ENCODE measurements around the gene PYURF.
"Not testable (repeated sequence)": the region's sequence is repeated elsewhere in the genome, so short reads cannot be mapped to it uniquely, and the experiment has no call there.

The PYURF gene, protein sequence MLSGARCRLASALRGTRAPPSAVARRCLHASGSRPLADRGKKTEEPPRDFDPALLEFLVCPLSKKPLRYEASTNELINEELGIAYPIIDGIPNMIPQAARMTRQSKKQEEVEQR

GRCh38 chr4:88523325-88524129 is at the start of gene PYURF:
Gene PYURF, minus strand, starts transcription at chr4:88523776. Its CDS starts 76 bp downstream, at chr4:88523700.
- peak; percentile 92 for DNase-seq (ENCODE audit: low read depth)
- H3K4me3 ChIP-seq (ENCODE audit: control insufficient read depth, low read depth, low read length), result peak within 1 kb of the TSS; percentile 91
- TF ChIP-seq, protein P1, sequence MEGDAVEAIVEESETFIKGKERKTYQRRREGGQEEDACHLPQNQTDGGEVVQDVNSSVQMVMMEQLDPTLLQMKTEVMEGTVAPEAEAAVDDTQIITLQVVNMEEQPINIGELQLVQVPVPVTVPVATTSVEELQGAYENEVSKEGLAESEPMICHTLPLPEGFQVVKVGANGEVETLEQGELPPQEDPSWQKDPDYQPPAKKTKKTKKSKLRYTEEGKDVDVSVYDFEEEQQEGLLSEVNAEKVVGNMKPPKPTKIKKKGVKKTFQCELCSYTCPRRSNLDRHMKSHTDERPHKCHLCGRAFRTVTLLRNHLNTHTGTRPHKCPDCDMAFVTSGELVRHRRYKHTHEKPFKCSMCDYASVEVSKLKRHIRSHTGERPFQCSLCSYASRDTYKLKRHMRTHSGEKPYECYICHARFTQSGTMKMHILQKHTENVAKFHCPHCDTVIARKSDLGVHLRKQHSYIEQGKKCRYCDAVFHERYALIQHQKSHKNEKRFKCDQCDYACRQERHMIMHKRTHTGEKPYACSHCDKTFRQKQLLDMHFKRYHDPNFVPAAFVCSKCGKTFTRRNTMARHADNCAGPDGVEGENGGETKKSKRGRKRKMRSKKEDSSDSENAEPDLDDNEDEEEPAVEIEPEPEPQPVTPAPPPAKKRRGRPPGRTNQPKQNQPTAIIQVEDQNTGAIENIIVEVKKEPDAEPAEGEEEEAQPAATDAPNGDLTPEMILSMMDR (conservative IDR thresholded peaks at IDR 0.05; ENCODE audit: control insufficient read depth, insufficient read depth, low read depth, low read length), result no peak

DNA sequence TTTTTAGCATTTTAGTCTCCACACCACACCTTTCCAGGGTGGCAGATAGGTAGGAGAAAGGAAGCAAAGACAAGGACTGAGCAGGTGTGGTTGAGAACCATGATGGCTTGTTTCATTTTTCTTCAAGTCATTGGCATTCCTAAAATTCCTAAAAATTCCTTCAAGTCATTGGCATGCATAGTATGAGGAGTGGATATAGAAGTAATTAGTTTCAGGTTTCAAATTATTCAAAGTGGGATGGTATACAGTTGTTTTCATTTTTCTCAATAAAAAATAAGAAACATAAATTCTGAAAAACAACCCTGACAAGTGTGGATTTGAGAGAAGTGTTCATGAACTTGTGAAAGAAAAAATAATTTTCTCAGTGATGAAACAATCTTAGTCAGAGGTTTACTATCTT is 46.4 kb upstream of the PYURF start:
- TF ChIP-seq, protein P1 (conservative IDR thresholded peaks at IDR 0.05; ENCODE audit: control insufficient read depth, insufficient read depth, low read depth, low read length), result no peak
- DNase-seq (ENCODE audit: low read depth), result no peak
- no peak overlapping the region for H3K4me3 ChIP-seq (ENCODE audit: control insufficient read depth, low read depth, low read length)

GRCh38 chr4:88567591-88567990 is 44.0 kb upstream of the PYURF start:
- TF ChIP-seq, protein P1 (conservative IDR thresholded peaks at IDR 0.05; ENCODE audit: control insufficient read depth, insufficient read depth, low read depth, low read length), result no peak
- H3K4me3 ChIP-seq (ENCODE audit: control insufficient read depth, low read depth, low read length), result no peak overlapping the region
- DNase-seq (ENCODE audit: low read depth), result peak; percentile 64

- H3K4me3 ChIP-seq (ENCODE audit: control insufficient read depth, low read depth, low read length), result no peak overlapping the region
- TF ChIP-seq, protein P1 (conservative IDR thresholded peaks at IDR 0.05; ENCODE audit: control insufficient read depth, insufficient read depth, low read depth, low read length), result no peak
- no peak for DNase-seq (ENCODE audit: low read depth)
Observed at GRCh38 chr4:88549815-88550214, 26.2 kb upstream of the PYURF start.

GRCh38 chr4:88539322-88540068 is 15.9 kb upstream of the PYURF start:
- TF ChIP-seq, protein P1 (conservative IDR thresholded peaks at IDR 0.05; ENCODE audit: control insufficient read depth, insufficient read depth, low read depth, low read length), result peak; percentile 51
- DNase-seq (ENCODE audit: low read depth), result peak; percentile 71
- H3K4me3 ChIP-seq (ENCODE audit: control insufficient read depth, low read depth, low read length), result not testable (repeated sequence)

- TF ChIP-seq, protein P1 (conservative IDR thresholded peaks at IDR 0.05; ENCODE audit: control insufficient read depth, insufficient read depth, low read depth, low read length), result no peak
Observed at GRCh38 chr4:88537709-88538108, 14.1 kb upstream of the PYURF start.

More at GRCh38 chr4:88537709-88538108, 14.1 kb upstream of the PYURF start:
- no peak for DNase-seq (ENCODE audit: low read depth)
- no peak overlapping the region for H3K4me3 ChIP-seq (ENCODE audit: control insufficient read depth, low read depth, low read length)
